Endothelial cell of umbilical vein (primary cell): ENCODE measurements around the gene TMEM135. TPM values are rescaled to one million over a fixed set of nuclear protein-coding genes. Genes with fewer than 3 reads are reported as not detected.

Experiments
- BruUV-seq: library from RNA; stranded (reverse); fragments of 400-500 nt; replicated peaks from 2 replicates; lab custom pipeline; 2021; lab: Mats Ljungman, UMichigan
- CTCF ChIA-PET: fragments of 300-600, 350-600 bp; sonication (Branson Sonifier 250); formaldehyde crosslinking; loops from one replicate; lab custom pipeline; 2021; ENCODE audit warnings: antibody characterized with exemption, inconsistent platforms; lab: Charles Lee
- POLR2A ChIA-PET: fragments of 300-600, 350-600 bp; sonication (Branson Sonifier 250); formaldehyde crosslinking; loops from one replicate; lab custom pipeline; 2021; ENCODE audit warnings: antibody characterized with exemption, inconsistent platforms; lab: Charles Lee
- DNase-seq: peaks from one replicate; pipeline ENCODE4 v3.0.0-alpha.2; 2011; ENCODE audit warnings: low read depth, low spot score
- FAIRE-seq: peaks from 2 replicates; lab custom pipeline; 2011; peaks lifted over from hg19 to GRCh38; lab: Jason Lieb, UNC
- H2AFZ ChIP-seq: 2 replicates; pipeline ENCODE4 v1.6.0; 2012; ENCODE audit warnings: low read depth, low read length, control low read depth, inconsistent platforms
- H3K27ac ChIP-seq: 2 replicates; pipeline ENCODE4 v1.5.1; 2011; ENCODE audit warnings: low read depth, mild to moderate bottlenecking, control low read depth, low read length, moderate library complexity; ENCODE audit not compliant: insufficient read depth
- H3K27me3 ChIP-seq, 2 experiments: 2 replicates each; pipeline versions ENCODE4 v1.6.0 to v1.6.1; 2011; ENCODE audit warnings: low read length in 2 of 2, mixed read lengths in 1 of 2; ENCODE audit not compliant: control insufficient read depth in 2 of 2, insufficient read depth in 2 of 2
- H3K36me3 ChIP-seq, 2 experiments: 2 replicates in 1 of 2; 3 replicates in 1 of 2; pipeline ENCODE4 v1.5.1; 2011; ENCODE audit warnings: low read length in 2 of 2, mild to moderate bottlenecking in 1 of 2, moderate library complexity in 1 of 2; ENCODE audit not compliant: control insufficient read depth in 2 of 2, insufficient read depth in 2 of 2; ENCODE audit errors: extremely low read depth in 1 of 2
- H3K4me1 ChIP-seq: 3 replicates; pipeline ENCODE4 v1.5.1; 2011; ENCODE audit warnings: mild to moderate bottlenecking, low read length; ENCODE audit not compliant: control insufficient read depth, insufficient read depth; ENCODE audit errors: extremely low read depth
- H3K4me2 ChIP-seq: 2 replicates; pipeline ENCODE4 v1.6.1; 2011; ENCODE audit warnings: low read length, control low read depth, mixed read lengths; ENCODE audit not compliant: insufficient read depth
- H3K4me3 ChIP-seq, 3 experiments: fragments of 200-600 bp in 1 of 3; sonication (generic), shearing (Covaris generic) in 1 of 3; replicated peaks in 1 of 3; 2 replicates each; pipeline ENCODE4 v1.5.1; 2011 to 2016; ENCODE audit warnings: control low read depth in 3 of 3, low read length in 3 of 3, mild to moderate bottlenecking in 2 of 3, inconsistent platforms in 1 of 3, low read depth in 1 of 3, moderate library complexity in 1 of 3; ENCODE audit not compliant: insufficient read depth in 1 of 3
- H3K79me2 ChIP-seq: 2 replicates; pipeline ENCODE4 v1.6.0; 2012; ENCODE audit warnings: low read length, inconsistent platforms; ENCODE audit not compliant: control insufficient read depth, insufficient read depth
- H3K9ac ChIP-seq: replicated peaks from 2 replicates; pipeline ENCODE3; 2011; ENCODE audit warnings: low read length, control low read depth; ENCODE audit not compliant: insufficient read depth; ENCODE audit errors: extremely low read depth
- H3K9me1 ChIP-seq: replicated peaks from 3 replicates; pipeline ENCODE4 v1.6.0; 2011; ENCODE audit warnings: mild to moderate bottlenecking, low read length; ENCODE audit not compliant: control insufficient read depth, insufficient read depth; ENCODE audit errors: extremely low read depth
- H3K9me3 ChIP-seq: replicated peaks from 2 replicates; pipeline ENCODE4 v1.5.1; 2012; ENCODE audit warnings: low read length, inconsistent platforms; ENCODE audit not compliant: control insufficient read depth, insufficient read depth
- H4K20me1 ChIP-seq: replicated peaks from 2 replicates; pipeline ENCODE3; 2011; ENCODE audit warnings: mild to moderate bottlenecking, low read length; ENCODE audit not compliant: control insufficient read depth, insufficient read depth; ENCODE audit errors: extremely low read depth
- CTCF ChIP-seq, 2 donors: IDR thresholded peaks; 1 replicate in 1 of 2; 2 replicates in 1 of 2; pipeline ENCODE4 v1.5.1; 2011; ENCODE audit warnings: low read length in 2 of 2, mild to moderate bottlenecking in 2 of 2, moderate library complexity in 2 of 2, control low read depth in 1 of 2, inconsistent platforms in 1 of 2, low read depth in 1 of 2; ENCODE audit not compliant: insufficient read depth in 1 of 2; ENCODE audit errors: extremely low read depth in 1 of 2
- EZH2 ChIP-seq: IDR thresholded peaks from 2 replicates; pipeline ENCODE4 v1.6.1; 2012; ENCODE audit warnings: borderline replicate concordance, low read depth, mild to moderate bottlenecking, moderate library complexity, low read length, inconsistent platforms; ENCODE audit not compliant: severe bottlenecking
- FOS ChIP-seq: IDR thresholded peaks from 2 replicates; pipeline ENCODE4 v1.6.1; 2011; ENCODE audit warnings: mild to moderate bottlenecking, low read length, moderate library complexity, borderline replicate concordance; ENCODE audit not compliant: insufficient read depth
- GATA2 ChIP-seq: IDR thresholded peaks from 2 replicates; pipeline ENCODE4 v1.7.0; 2011; ENCODE audit warnings: low read depth, mild to moderate bottlenecking, moderate library complexity, mixed read lengths, low read length; ENCODE audit not compliant: insufficient read length, insufficient read depth
- JUN ChIP-seq: IDR thresholded peaks from 2 replicates; pipeline ENCODE4 v1.6.1; 2011; ENCODE audit warnings: borderline replicate concordance, low read depth; ENCODE audit not compliant: insufficient read length, insufficient read depth
- MYC ChIP-seq: IDR thresholded peaks from one replicate; pipeline ENCODE4 v1.6.1; 2011; ENCODE audit warnings: mild to moderate bottlenecking, low read depth, low read length
- POLR2A ChIP-seq: IDR thresholded peaks from 2 replicates; pipeline ENCODE4 v1.6.1; 2012; ENCODE audit warnings: low read depth, mild to moderate bottlenecking, control low read depth, low read length
- POLR2AphosphoS5 ChIP-seq: IDR thresholded peaks from 2 replicates; pipeline ENCODE4 v1.6.1; 2012; ENCODE audit warnings: low read depth, mild to moderate bottlenecking, control low read depth, low read length, moderate library complexity; ENCODE audit not compliant: insufficient read depth
- dilution Hi-C: fragments of 300-500 bp; cut with MboI; formaldehyde crosslinking; loops from one replicate; pipeline ENCODE4 v1.15.0; 2019; ENCODE audit warnings: low sequenced_read_pairs; ENCODE audit not compliant: extremely low pct_ligation_motif_present
- intact Hi-C: fragments of 100-400 bp; cut with micrococcal nuclease; formaldehyde crosslinking; loops from one replicate; pipeline ENCODE4 v1.10.0; 2022
- polyA plus RNA-seq, 4 experiments: library from polyadenylated mRNA; depleted of rRNA in 3 of 4; stranded (reverse) in 3 of 4; unstranded in 1 of 4; fragments of >200 nt; gene quantifications; 2 replicates each; pipeline versions ENCODE4 v1.2.1 to v1.2.3, GENCODE V29; 2011 to 2012; ENCODE audit warnings: missing spikeins in 1 of 4
- total RNA-seq: library from RNA; stranded (reverse); gene quantifications from 2 replicates; pipeline ENCODE4 v1.2.3, GENCODE V29; 2021
- TF ChIP-seq, protein P1 (sequence below): IDR thresholded peaks from 2 replicates; pipeline ENCODE4 v1.6.1; 2011; ENCODE audit not compliant: insufficient read depth, insufficient read length

The TMEM135 gene
- total and polyA plus RNA-seq, 2 donors (not counting 3 experiments of a cell fraction or from before 2014, with no cell fraction given): 12.3 to 33.2 TPM

DNA sequence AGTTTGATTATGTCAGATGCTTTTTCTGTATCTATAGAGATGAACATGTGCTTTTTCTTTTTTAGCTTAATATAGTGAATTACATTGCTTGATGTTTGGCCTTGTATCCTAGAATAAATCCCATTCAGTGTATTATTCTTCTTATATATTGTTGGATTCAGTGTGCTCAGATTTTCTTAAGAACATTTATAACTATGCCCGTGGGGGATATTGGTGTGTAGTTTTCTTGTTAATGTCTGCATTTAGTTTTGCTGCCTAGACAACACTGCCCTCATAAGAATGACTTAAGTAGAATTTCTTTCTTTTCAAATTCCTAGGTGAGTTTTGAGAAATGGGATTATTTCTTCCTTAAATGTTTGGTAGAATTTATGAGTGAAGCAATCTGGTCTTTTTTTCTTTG lies 98.5 kb downstream of the TMEM135 start:
- no peak overlapping the region for H3K4me3 ChIP-seq
- intact Hi-C loops: no loop called here
- POLR2A ChIA-PET: no interaction called here
- H3K27ac ChIP-seq: no peak overlapping the region
- no peaks in the 10 kb centered on the region for H3K36me3 ChIP-seq
- H3K9me1 ChIP-seq: no peaks in the 10 kb centered on the region
- no peaks in the 10 kb centered on the region for H3K27me3 ChIP-seq
- no peaks in the 10 kb centered on the region for H4K20me1 ChIP-seq
- CTCF ChIA-PET: interaction anchor here (1.5 to 2.1 kb wide), 2 partner anchors 11 to 197 kb away, joined by 5 to 6 read pairs; no protein-coding TSS in a partner anchor
- FAIRE-seq (no peak), DNase-seq (no peak)
- BruUV-seq: no TSS peak
- H3K4me1 ChIP-seq: no peaks in the 10 kb centered on the region
- H2AFZ ChIP-seq: no peak overlapping the region
- H3K9ac ChIP-seq: no peak overlapping the region
- TF ChIP-seq, protein P1, sequence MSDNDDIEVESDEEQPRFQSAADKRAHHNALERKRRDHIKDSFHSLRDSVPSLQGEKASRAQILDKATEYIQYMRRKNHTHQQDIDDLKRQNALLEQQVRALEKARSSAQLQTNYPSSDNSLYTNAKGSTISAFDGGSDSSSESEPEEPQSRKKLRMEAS: no peak
- dilution Hi-C loops: no loop called here
- no peak overlapping the region for H3K4me2 ChIP-seq
- H3K79me2 ChIP-seq: no peaks in the 10 kb centered on the region
- no peaks in the 10 kb centered on the region for H3K9me3 ChIP-seq

- Histone ChIP-seq H3K79me2 (no peaks in the 10 kb centered on the region), H3K36me3 (no peaks in the 10 kb centered on the region), H3K9ac (no peak overlapping the region), H3K27me3 (no peaks in the 10 kb centered on the region), H3K4me1 (no peaks in the 10 kb centered on the region), H3K27ac (no peak overlapping the region), H3K4me2 (no peak overlapping the region), H3K9me1 (no peaks in the 10 kb centered on the region), H4K20me1 (no peaks in the 10 kb centered on the region), H2AFZ (no peak overlapping the region), H3K9me3 (no peaks in the 10 kb centered on the region), H3K4me3 (no peak overlapping the region)
- no peak for TF ChIP-seq POLR2A
- TF ChIP-seq MYC: no peak
- TF ChIP-seq GATA2: no peak
- TF ChIP-seq CTCF (IDR thresholded peaks at IDR 0.05; ENCODE audit: extremely low read depth in 1 of 2, insufficient read depth in 1 of 2, low read depth in 1 of 2, low read length in 2 of 2): no peak
- TF ChIP-seq POLR2AphosphoS5: no peak
- TF ChIP-seq, protein P1: no peak
- no peak for TF ChIP-seq EZH2
- TF ChIP-seq JUN: no peak
- TF ChIP-seq FOS: no peak
- DNase-seq (no peak), FAIRE-seq (no peak)
- no TSS peak for BruUV-seq
- intact Hi-C loops (no loop called here), dilution Hi-C loops (no loop called here)
- CTCF ChIA-PET: interaction anchor here (0.6 kb wide), 1 partner anchor 27 kb away, joined by 3 read pairs; no protein-coding TSS in a partner anchor
- POLR2A ChIA-PET: no interaction called here
These were observed 100.0 kb downstream of the TMEM135 start for GRCh38 chr11:87137711-87138110.
